CD4-positive, alpha-beta T cell treated with Interleukin-15 for 1 hour (primary cell): ENCODE data around the gene DSCAM.

Experiments
- DNase-seq: peaks from one replicate; pipeline ENCODE4 v3.0.0-alpha.2; 2020

DSCAM gene

GRCh38 chr21:40646651-40647050 lies 200.3 kb downstream of the DSCAM start:
- no peak for DNase-seq

GRCh38 chr21:40641042-40641441 lies 205.9 kb downstream of the DSCAM start:
- no peak for DNase-seq

GRCh38 chr21:40640266-40640789 lies 206.6 kb downstream of the DSCAM start:
- DNase-seq = no peak

- no peak for DNase-seq
Measured at GRCh38 chr21:40639616-40640194, 207.3 kb downstream of the DSCAM start.

GRCh38 chr21:40638466-40639251 lies 208.3 kb downstream of the DSCAM start:
- no peak for DNase-seq

GRCh38 chr21:40636026-40636425 lies 210.9 kb downstream of the DSCAM start:
- DNase-seq = no peak

- no peak for DNase-seq
Measured at GRCh38 chr21:40635391-40635790, 211.6 kb downstream of the DSCAM start.

GRCh38 chr21:40634141-40634540 lies 212.8 kb downstream of the DSCAM start:
- no peak for DNase-seq

- no peak for DNase-seq
Measured at GRCh38 chr21:40633048-40633447, 213.9 kb downstream of the DSCAM start.

GRCh38 chr21:40631211-40631610 lies 215.7 kb downstream of the DSCAM start:
- DNase-seq = no peak

- no peak for DNase-seq
Measured at GRCh38 chr21:40625991-40626390, 221.0 kb downstream of the DSCAM start.

GRCh38 chr21:40623528-40623927 lies 223.4 kb downstream of the DSCAM start:
- no peak for DNase-seq

- DNase-seq = no peak
Measured at GRCh38 chr21:40622531-40622930, 224.4 kb downstream of the DSCAM start.

- DNase-seq = no peak
Measured at GRCh38 chr21:40620386-40621145, 226.4 kb downstream of the DSCAM start.

GRCh38 chr21:40618191-40618973 lies 228.6 kb downstream of the DSCAM start:
- DNase-seq = no peak

- DNase-seq = no peak
Measured at GRCh38 chr21:40616377-40616704, 230.6 kb downstream of the DSCAM start.

- no peak for DNase-seq
Measured at GRCh38 chr21:40615505-40616376, 231.2 kb downstream of the DSCAM start.

GRCh38 chr21:40613546-40614030 lies 233.4 kb downstream of the DSCAM start:
- DNase-seq = no peak

GRCh38 chr21:40610345-40610744 lies 236.6 kb downstream of the DSCAM start:
- DNase-seq = no peak

GRCh38 chr21:40606341-40606740 lies 240.6 kb downstream of the DSCAM start:
- DNase-seq = no peak

GRCh38 chr21:40605094-40605493 lies 241.9 kb downstream of the DSCAM start:
- no peak for DNase-seq

- no peak for DNase-seq
Measured at GRCh38 chr21:40603774-40604173, 243.2 kb downstream of the DSCAM start.
